ENCODE results near the gene IL1B. TPM values are rescaled to one million over a fixed set of nuclear protein-coding genes. Genes with fewer than 3 reads are reported as not detected.

IL1B gene
- total RNA-seq, 1 donor from 2014 or later, result 0.23 TPM

- no peak for DNase-seq (ENCODE audit: low spot score)
- intact Hi-C loops (cut with micrococcal nuclease), result loop anchor here (10.0 kb wide), 1 partner anchor 304 kb away; no protein-coding TSS in a partner anchor
- Mint-ChIP-seq H3K4me1 (ENCODE audit: low read depth) (peaks cover 39% of the 10 kb centered on the region), H3K36me3 (ENCODE audit: low read depth) (peaks cover 4% of the 10 kb centered on the region), H3K9me3 (peaks cover 7% of the 10 kb centered on the region), H3K27ac (no peak overlapping the region), H3K27me3 (ENCODE audit: insufficient read depth) (peaks cover 2% of the 10 kb centered on the region), H3K4me3 (no peak overlapping the region)
These were observed 35.5 kb downstream of the IL1B start for GRCh38 chr2:112800881-112801583.

GRCh38 chr2:112798979-112799975 lies 37.3 kb downstream of the IL1B start:
- Mint-ChIP-seq H3K4me3 (no peak overlapping the region), H3K27me3 (ENCODE audit: insufficient read depth) (peaks cover 2% of the 10 kb centered on the region), H3K4me1 (ENCODE audit: low read depth) (peaks cover 37% of the 10 kb centered on the region), H3K9me3 (peaks cover 4% of the 10 kb centered on the region), H3K36me3 (ENCODE audit: low read depth) (peaks cover 4% of the 10 kb centered on the region), H3K27ac (peak overlapping the region; percentile 66)
- DNase-seq (ENCODE audit: low spot score), result no peak
- intact Hi-C loops (cut with micrococcal nuclease), result no loop called here

GRCh38 chr2:112796486-112796885 lies 40.1 kb downstream of the IL1B start:
- intact Hi-C loops (cut with micrococcal nuclease), result no loop called here
- Mint-ChIP-seq H3K27me3 (ENCODE audit: insufficient read depth) (peaks cover under 1% of the 10 kb centered on the region), H3K27ac (no peak overlapping the region), H3K4me3 (no peak overlapping the region), H3K9me3 (peaks cover 7% of the 10 kb centered on the region), H3K36me3 (ENCODE audit: low read depth) (peaks cover 9% of the 10 kb centered on the region), H3K4me1 (ENCODE audit: low read depth) (peaks cover 38% of the 10 kb centered on the region)
- no peak for DNase-seq (ENCODE audit: low spot score)

GRCh38 chr2:112795774-112796173 lies 40.8 kb downstream of the IL1B start:
- intact Hi-C loops (cut with micrococcal nuclease), result no loop called here
- no peak for DNase-seq (ENCODE audit: low spot score)
- Mint-ChIP-seq H3K4me1 (ENCODE audit: low read depth) (peaks cover 38% of the 10 kb centered on the region), H3K36me3 (ENCODE audit: low read depth) (peaks cover 9% of the 10 kb centered on the region), H3K27ac (no peak overlapping the region), H3K27me3 (ENCODE audit: insufficient read depth) (no peaks in the 10 kb centered on the region), H3K4me3 (no peak overlapping the region), H3K9me3 (peaks cover 7% of the 10 kb centered on the region)

GRCh38 chr2:112794841-112795240 lies 41.7 kb downstream of the IL1B start:
- peaks cover 7% of the 10 kb centered on the region for H3K9me3 Mint-ChIP-seq
- intact Hi-C loops (cut with micrococcal nuclease), result no loop called here
- H3K27ac Mint-ChIP-seq, result no peak overlapping the region
- no peak overlapping the region for H3K4me3 Mint-ChIP-seq
- H3K36me3 Mint-ChIP-seq (ENCODE audit: low read depth), result peaks cover 9% of the 10 kb centered on the region
- H3K27me3 Mint-ChIP-seq (ENCODE audit: insufficient read depth), result no peaks in the 10 kb centered on the region
- H3K4me1 Mint-ChIP-seq (ENCODE audit: low read depth), result peaks cover 34% of the 10 kb centered on the region
- no peak for DNase-seq (ENCODE audit: low spot score)

GRCh38 chr2:112794131-112794733 lies 42.3 kb downstream of the IL1B start:
- Mint-ChIP-seq H3K36me3 (ENCODE audit: low read depth) (peaks cover 9% of the 10 kb centered on the region), H3K9me3 (peaks cover 7% of the 10 kb centered on the region)

GRCh38 chr2:112793449-112793978 lies 43.1 kb downstream of the IL1B start:
- H3K36me3 Mint-ChIP-seq (ENCODE audit: low read depth), result peaks cover 9% of the 10 kb centered on the region
- H3K4me3 Mint-ChIP-seq, result no peak overlapping the region
- peaks cover 2% of the 10 kb centered on the region for H3K27me3 Mint-ChIP-seq (ENCODE audit: insufficient read depth)
- intact Hi-C loops (cut with micrococcal nuclease), result no loop called here
- peaks cover 23% of the 10 kb centered on the region for H3K4me1 Mint-ChIP-seq (ENCODE audit: low read depth)
- H3K9me3 Mint-ChIP-seq, result peaks cover 7% of the 10 kb centered on the region
- no peak for DNase-seq (ENCODE audit: low spot score)
- peak overlapping the region; percentile 65 for H3K27ac Mint-ChIP-seq

More at GRCh38 chr2:112794131-112794733, 42.3 kb downstream of the IL1B start:
- H3K4me1 Mint-ChIP-seq (ENCODE audit: low read depth), result peaks cover 28% of the 10 kb centered on the region
- no peak overlapping the region for H3K4me3 Mint-ChIP-seq
- H3K27me3 Mint-ChIP-seq (ENCODE audit: insufficient read depth), result no peaks in the 10 kb centered on the region
- DNase-seq (ENCODE audit: low spot score), result no peak
- intact Hi-C loops (cut with micrococcal nuclease), result no loop called here
- H3K27ac Mint-ChIP-seq, result peak overlapping the region; percentile 20

GRCh38 chr2:112792419-112792818 lies 44.2 kb downstream of the IL1B start:
- intact Hi-C loops (cut with micrococcal nuclease), result no loop called here
- Mint-ChIP-seq H3K4me3 (no peak overlapping the region), H3K4me1 (ENCODE audit: low read depth) (peaks cover 23% of the 10 kb centered on the region), H3K9me3 (peaks cover 4% of the 10 kb centered on the region), H3K27ac (no peak overlapping the region), H3K27me3 (ENCODE audit: insufficient read depth) (peaks cover 2% of the 10 kb centered on the region), H3K36me3 (ENCODE audit: low read depth) (peaks cover 9% of the 10 kb centered on the region)
- DNase-seq (ENCODE audit: low spot score), result no peak

- Mint-ChIP-seq H3K9me3 (peaks cover 4% of the 10 kb centered on the region), H3K4me1 (ENCODE audit: low read depth) (peaks cover 23% of the 10 kb centered on the region), H3K4me3 (no peak overlapping the region), H3K27me3 (ENCODE audit: insufficient read depth) (peaks cover 2% of the 10 kb centered on the region), H3K27ac (no peak overlapping the region), H3K36me3 (ENCODE audit: low read depth) (peaks cover 9% of the 10 kb centered on the region)
- intact Hi-C loops (cut with micrococcal nuclease), result no loop called here
- DNase-seq (ENCODE audit: low spot score), result no peak
These were observed 44.8 kb downstream of the IL1B start for GRCh38 chr2:112791693-112792230.

- DNase-seq (ENCODE audit: low spot score), result no peak
- H3K4me1 Mint-ChIP-seq (ENCODE audit: low read depth), result peaks cover 22% of the 10 kb centered on the region
- no peak overlapping the region for H3K4me3 Mint-ChIP-seq
- peaks cover 9% of the 10 kb centered on the region for H3K36me3 Mint-ChIP-seq (ENCODE audit: low read depth)
- H3K27me3 Mint-ChIP-seq (ENCODE audit: insufficient read depth), result peaks cover 2% of the 10 kb centered on the region
- no peak overlapping the region for H3K27ac Mint-ChIP-seq
- intact Hi-C loops (cut with micrococcal nuclease), result no loop called here
- H3K9me3 Mint-ChIP-seq, result peaks cover 4% of the 10 kb centered on the region
These were observed 45.6 kb downstream of the IL1B start for GRCh38 chr2:112791019-112791418.

- intact Hi-C loops (cut with micrococcal nuclease), result no loop called here
- Mint-ChIP-seq H3K9me3 (peaks cover 4% of the 10 kb centered on the region), H3K27ac (no peak overlapping the region), H3K4me1 (ENCODE audit: low read depth) (peaks cover 18% of the 10 kb centered on the region), H3K36me3 (ENCODE audit: low read depth) (peaks cover 6% of the 10 kb centered on the region), H3K27me3 (ENCODE audit: insufficient read depth) (peaks cover 3% of the 10 kb centered on the region), H3K4me3 (no peak overlapping the region)
- no peak for DNase-seq (ENCODE audit: low spot score)
These were observed 46.3 kb downstream of the IL1B start for GRCh38 chr2:112790305-112790704.

- H3K9me3 Mint-ChIP-seq, result peaks cover 4% of the 10 kb centered on the region
- intact Hi-C loops (cut with micrococcal nuclease), result no loop called here
- H3K4me3 Mint-ChIP-seq, result no peak overlapping the region
- H3K36me3 Mint-ChIP-seq (ENCODE audit: low read depth), result peaks cover 5% of the 10 kb centered on the region
- H3K27me3 Mint-ChIP-seq (ENCODE audit: insufficient read depth), result peaks cover 6% of the 10 kb centered on the region
- no peak overlapping the region for H3K27ac Mint-ChIP-seq
- DNase-seq (ENCODE audit: low spot score), result no peak
- H3K4me1 Mint-ChIP-seq (ENCODE audit: low read depth), result peaks cover 20% of the 10 kb centered on the region
These were observed 47.4 kb downstream of the IL1B start for GRCh38 chr2:112789186-112789585.
